HG02938 (cell line): Measurements from ENCODE around the gene EXOC3L4.
"Not testable (repeated sequence)": the region's sequence is repeated elsewhere in the genome, so short reads cannot be mapped to it uniquely, and the experiment has no call there.

Source experiments
- ATAC-seq: cut with Tn5 transposase; IDR thresholded peaks from one replicate; pipeline ENCODE4 v1.9.1; 2021; ENCODE audit warnings: mild to moderate bottlenecking, moderate library complexity; ENCODE audit not compliant: unreplicated experiment

The EXOC3L4 gene

GRCh38 chr14:103146141-103146709 is 51.7 kb downstream of the EXOC3L4 start:
- ATAC-seq: no peak

GRCh38 chr14:103149351-103150237 is 55.1 kb downstream of the EXOC3L4 start:
- no peak for ATAC-seq

- ATAC-seq: no peak
Measured at GRCh38 chr14:103151270-103151945, 56.9 kb downstream of the EXOC3L4 start.

- ATAC-seq: no peak
Measured at GRCh38 chr14:103155010-103155409, 60.5 kb downstream of the EXOC3L4 start.

- not testable (repeated sequence) for ATAC-seq
Measured at GRCh38 chr14:103155416-103155815, 60.9 kb downstream of the EXOC3L4 start.

GRCh38 chr14:103155826-103156394 is 61.4 kb downstream of the EXOC3L4 start:
- no peak for ATAC-seq

GRCh38 chr14:103156651-103157378 is 62.3 kb downstream of the EXOC3L4 start:
- no peak for ATAC-seq

- no peak for ATAC-seq
Measured at GRCh38 chr14:103157969-103158368, 63.4 kb downstream of the EXOC3L4 start.

GRCh38 chr14:103158688-103159087 is 64.2 kb downstream of the EXOC3L4 start:
- no peak for ATAC-seq
